Transverse colon (tissue), 4 donors: ENCODE data around the gene MAP6.

Experiments used
- EP300 ChIP-seq: sonication (generic); formaldehyde crosslinking; IDR thresholded peaks from one replicate; pipeline ENCODE4 v1.6.1; 2017; ENCODE audit warnings: antibody characterized with exemption, low read depth
- POLR2A ChIP-seq: fragments of 450-650 bp; IDR thresholded peaks from one replicate; pipeline ENCODE4 v1.6.1; 2016; ENCODE audit warnings: antibody characterized with exemption, mild to moderate bottlenecking, moderate library complexity
- POLR2AphosphoS5 ChIP-seq, 3 donors: sonication (generic); formaldehyde crosslinking; IDR thresholded peaks; one replicate each; pipeline ENCODE4 v1.6.1; 2016; ENCODE audit warnings: antibody characterized with exemption in 3 of 3
- TF ChIP-seq, protein P1 (sequence below), 5 experiments: fragments of 200-600 bp in 3 of 5; fragments of 450-650 bp in 2 of 5; sonication (generic) in 3 of 5; IDR thresholded peaks; 1 replicate in 2 of 5; 2 replicates in 3 of 5; pipeline ENCODE4 v1.5.1; 2016 to 2017; ENCODE audit warnings: antibody characterized with exemption in 5 of 5, inconsistent platforms in 3 of 5, mild to moderate bottlenecking in 2 of 5, moderate library complexity in 1 of 5

DNA sequence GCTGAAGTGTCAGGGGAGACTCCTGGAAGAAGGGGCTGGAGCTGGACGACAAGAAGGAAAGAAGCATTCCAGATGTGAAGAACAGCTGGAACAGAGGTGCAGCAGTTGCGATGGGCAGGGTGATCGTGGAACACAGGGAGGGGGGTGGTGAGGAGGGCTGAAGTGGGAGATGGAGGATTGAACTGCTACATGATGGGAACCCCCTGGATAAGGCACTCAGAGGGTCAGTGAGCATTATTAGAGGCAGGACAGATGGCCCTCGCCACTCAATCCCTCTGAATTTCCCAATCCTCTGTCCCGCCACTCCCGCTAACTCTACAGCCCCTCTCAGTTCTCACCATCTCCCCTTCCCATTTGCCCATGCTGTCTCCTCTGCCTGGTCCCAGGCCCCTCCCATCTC lies 92.8 kb downstream of the MAP6 start:
- no peak for TF ChIP-seq POLR2AphosphoS5 (IDR thresholded peaks at IDR 0.05)
- TF ChIP-seq, protein P1, sequence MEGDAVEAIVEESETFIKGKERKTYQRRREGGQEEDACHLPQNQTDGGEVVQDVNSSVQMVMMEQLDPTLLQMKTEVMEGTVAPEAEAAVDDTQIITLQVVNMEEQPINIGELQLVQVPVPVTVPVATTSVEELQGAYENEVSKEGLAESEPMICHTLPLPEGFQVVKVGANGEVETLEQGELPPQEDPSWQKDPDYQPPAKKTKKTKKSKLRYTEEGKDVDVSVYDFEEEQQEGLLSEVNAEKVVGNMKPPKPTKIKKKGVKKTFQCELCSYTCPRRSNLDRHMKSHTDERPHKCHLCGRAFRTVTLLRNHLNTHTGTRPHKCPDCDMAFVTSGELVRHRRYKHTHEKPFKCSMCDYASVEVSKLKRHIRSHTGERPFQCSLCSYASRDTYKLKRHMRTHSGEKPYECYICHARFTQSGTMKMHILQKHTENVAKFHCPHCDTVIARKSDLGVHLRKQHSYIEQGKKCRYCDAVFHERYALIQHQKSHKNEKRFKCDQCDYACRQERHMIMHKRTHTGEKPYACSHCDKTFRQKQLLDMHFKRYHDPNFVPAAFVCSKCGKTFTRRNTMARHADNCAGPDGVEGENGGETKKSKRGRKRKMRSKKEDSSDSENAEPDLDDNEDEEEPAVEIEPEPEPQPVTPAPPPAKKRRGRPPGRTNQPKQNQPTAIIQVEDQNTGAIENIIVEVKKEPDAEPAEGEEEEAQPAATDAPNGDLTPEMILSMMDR (IDR thresholded peaks at IDR 0.05) = no peak
- TF ChIP-seq POLR2A = no peak
- TF ChIP-seq EP300 = no peak
